Prostate gland (tissue), 2 donors: ENCODE results near the gene JPH3. TPM values are rescaled to one million over a fixed set of nuclear protein-coding genes. Genes with fewer than 3 reads are reported as not detected.
"Not testable (repeated sequence)": the region's sequence is repeated elsewhere in the genome, so short reads cannot be mapped to it uniquely, and the experiment has no call there.

ENCODE experiments used
- DNase-seq: peaks from one replicate; pipeline ENCODE4 v3.0.0-alpha.2; 2019; ENCODE audit warnings: low spot score
- H3K27ac ChIP-seq, 2 donors: fragments of 200-600 bp; sonication (generic); 2 replicates each; pipeline ENCODE4 v1.5.1; 2017 to 2019
- H3K27me3 ChIP-seq: fragments of 200-600 bp; sonication (generic); replicated peaks from 2 replicates; pipeline ENCODE4 v1.5.1; 2019; ENCODE audit not compliant: insufficient read depth
- H3K36me3 ChIP-seq, 2 donors: fragments of 200-600 bp; sonication (generic); 1 replicate in 1 of 2; 2 replicates in 1 of 2; pipeline versions ENCODE4 v1.5.1 to v1.8.1; 2017 to 2019
- H3K4me1 ChIP-seq: fragments of 200-600 bp; sonication (generic); replicated peaks from 2 replicates; pipeline ENCODE4 v1.5.1; 2019
- H3K4me3 ChIP-seq, 2 donors: fragments of 200-600 bp; sonication (generic); 2 replicates each; pipeline ENCODE4 v1.5.1; 2017 to 2019
- H3K9me3 ChIP-seq: fragments of 200-600 bp; sonication (generic); 2 replicates; pipeline ENCODE4 v1.5.1; 2017
- POLR2A ChIP-seq: fragments of 450-650 bp; IDR thresholded peaks from one replicate; pipeline ENCODE4 v1.6.1; 2016; ENCODE audit warnings: antibody characterized with exemption, mild to moderate bottlenecking
- POLR2AphosphoS5 ChIP-seq: sonication (generic); formaldehyde crosslinking; IDR thresholded peaks from one replicate; pipeline ENCODE4 v1.6.1; 2017; ENCODE audit warnings: antibody characterized with exemption
- WGBS: methylation state at CpG from one replicate; pipeline ENCODE4 v1.1.5; 2018; 5-methylcytosine and 5-hydroxymethylcytosine counted together
- intact Hi-C: fragments of 100-400 bp; cut with DNase I; formaldehyde crosslinking; loops from one replicate; pipeline ENCODE4 v1.14.2; 2022
- total RNA-seq, 2 donors: library from RNA; depleted of rRNA; stranded (reverse); fragments of >200 nt; gene quantifications; one replicate each; pipeline ENCODE4 v1.1.0, GENCODE V29; 2016
- TF ChIP-seq, protein P1 (sequence below), 4 experiments: fragments of 200-600 bp in 2 of 4; fragments of 450-650 bp in 2 of 4; sonication (generic) in 2 of 4; IDR thresholded peaks; 1 replicate in 3 of 4; 2 replicates in 1 of 4; pipeline ENCODE4 v1.5.1; 2016 to 2019; ENCODE audit warnings: antibody characterized with exemption in 4 of 4, mild to moderate bottlenecking in 2 of 4, moderate library complexity in 2 of 4

The JPH3 gene
- total RNA-seq, 2 donors from 2014 or later = 1.0 to 6.1 TPM

- intact Hi-C loops = no loop called here
- 35% methylated on average over 12 of the region's 12 CpGs for WGBS
- H3K4me1 ChIP-seq = no peaks in the 10 kb centered on the region
- H3K9me3 ChIP-seq = no peaks in the 10 kb centered on the region
- H3K27ac ChIP-seq = no peak overlapping the region
- no peaks in the 10 kb centered on the region for H3K27me3 ChIP-seq
- no peaks in the 10 kb centered on the region for H3K36me3 ChIP-seq
- TF ChIP-seq POLR2A (no peak), POLR2AphosphoS5 (no peak)
- TF ChIP-seq, protein P1, sequence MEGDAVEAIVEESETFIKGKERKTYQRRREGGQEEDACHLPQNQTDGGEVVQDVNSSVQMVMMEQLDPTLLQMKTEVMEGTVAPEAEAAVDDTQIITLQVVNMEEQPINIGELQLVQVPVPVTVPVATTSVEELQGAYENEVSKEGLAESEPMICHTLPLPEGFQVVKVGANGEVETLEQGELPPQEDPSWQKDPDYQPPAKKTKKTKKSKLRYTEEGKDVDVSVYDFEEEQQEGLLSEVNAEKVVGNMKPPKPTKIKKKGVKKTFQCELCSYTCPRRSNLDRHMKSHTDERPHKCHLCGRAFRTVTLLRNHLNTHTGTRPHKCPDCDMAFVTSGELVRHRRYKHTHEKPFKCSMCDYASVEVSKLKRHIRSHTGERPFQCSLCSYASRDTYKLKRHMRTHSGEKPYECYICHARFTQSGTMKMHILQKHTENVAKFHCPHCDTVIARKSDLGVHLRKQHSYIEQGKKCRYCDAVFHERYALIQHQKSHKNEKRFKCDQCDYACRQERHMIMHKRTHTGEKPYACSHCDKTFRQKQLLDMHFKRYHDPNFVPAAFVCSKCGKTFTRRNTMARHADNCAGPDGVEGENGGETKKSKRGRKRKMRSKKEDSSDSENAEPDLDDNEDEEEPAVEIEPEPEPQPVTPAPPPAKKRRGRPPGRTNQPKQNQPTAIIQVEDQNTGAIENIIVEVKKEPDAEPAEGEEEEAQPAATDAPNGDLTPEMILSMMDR (IDR thresholded peaks at IDR 0.05) = no peak
- no peak for DNase-seq
- no peak overlapping the region for H3K4me3 ChIP-seq
These were observed 120.9 kb downstream of the JPH3 start for GRCh38 chr16:87723226-87723623.

DNA sequence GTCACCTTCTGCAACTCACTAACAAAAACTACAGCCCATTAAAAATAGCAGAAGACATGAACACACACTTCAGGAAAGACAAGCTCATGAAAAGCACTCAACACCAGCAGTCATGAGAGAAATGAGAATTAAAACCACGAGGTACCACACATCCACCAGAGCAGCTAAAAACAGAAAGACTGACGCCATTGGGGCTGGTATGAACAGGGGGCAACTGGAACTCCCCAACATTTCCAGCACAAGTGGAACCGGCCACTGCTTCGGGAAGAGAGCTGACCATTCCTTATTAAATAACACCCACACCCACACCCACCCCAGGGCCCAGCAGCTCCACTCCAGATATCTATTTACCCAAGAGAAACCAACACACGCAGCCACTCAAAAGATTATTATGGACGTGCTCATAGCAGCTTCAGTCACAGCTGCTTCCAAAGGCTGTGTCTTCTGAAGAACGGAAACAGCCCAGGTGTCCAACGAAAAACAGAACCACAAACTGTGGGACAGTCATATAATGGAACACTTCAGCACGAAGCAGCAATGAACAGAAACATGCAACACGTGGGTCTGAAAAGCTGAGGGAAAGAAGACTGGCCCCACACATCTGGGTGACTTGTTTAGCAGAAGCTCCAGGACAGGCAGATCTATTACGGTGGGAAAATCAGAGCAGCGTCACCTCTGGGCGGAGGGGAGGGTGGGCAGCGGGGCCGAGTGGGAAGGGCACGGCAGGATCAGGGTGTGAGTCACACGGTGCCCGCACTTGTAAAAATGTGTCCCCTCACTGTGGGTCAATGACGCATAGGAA is 122.4 kb downstream of the JPH3 start:
- WGBS = 94% methylated on average over 19 of the region's 19 CpGs
- Histone ChIP-seq H3K36me3 (peaks cover 0 to 4% of the 10 kb centered on the region in 2 donors), H3K9me3 (no peaks in the 10 kb centered on the region), H3K27ac (no peak overlapping the region), H3K27me3 (no peaks in the 10 kb centered on the region), H3K4me3 (no peak overlapping the region), H3K4me1 (no peaks in the 10 kb centered on the region)
- no peak for TF ChIP-seq POLR2A
- no peak for TF ChIP-seq POLR2AphosphoS5
- TF ChIP-seq, protein P1 (IDR thresholded peaks at IDR 0.05) = no peak
- DNase-seq = no peak
- intact Hi-C loops = no loop called here

DNA sequence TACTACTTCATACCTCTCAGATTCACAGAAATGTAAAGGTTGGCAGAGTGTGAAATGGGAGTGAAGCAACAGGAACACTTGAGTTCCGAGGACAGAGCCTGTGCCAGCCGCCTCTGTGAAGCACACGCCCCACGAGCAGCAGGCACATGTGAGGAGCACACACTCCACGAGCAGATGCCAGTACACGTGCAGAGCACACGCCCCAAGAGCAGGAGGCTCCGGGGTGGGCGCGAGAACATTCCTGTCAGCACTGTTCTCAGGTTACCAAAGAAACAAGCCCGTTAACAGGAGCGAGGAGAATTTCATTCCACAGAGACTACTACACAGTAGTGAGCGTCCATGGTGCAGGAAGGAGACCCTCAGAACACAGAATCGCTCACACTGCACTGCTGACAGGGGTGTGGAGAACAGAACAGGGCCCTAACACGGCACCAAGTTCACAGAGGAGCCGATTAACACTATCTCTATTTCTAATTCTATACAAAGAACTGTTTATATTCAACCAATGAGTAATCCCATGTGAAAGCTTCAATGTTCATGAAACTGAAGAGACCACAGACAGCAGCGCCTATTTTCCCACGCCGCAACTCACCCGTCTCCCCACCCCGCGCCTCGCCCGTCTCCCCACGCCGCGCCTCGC is 123.4 kb downstream of the JPH3 start:
- Histone ChIP-seq H3K4me1 (no peaks in the 10 kb centered on the region), H3K27ac (no peak overlapping the region), H3K9me3 (no peaks in the 10 kb centered on the region), H3K27me3 (no peaks in the 10 kb centered on the region), H3K36me3 (peaks cover 0 to 4% of the 10 kb centered on the region in 2 donors), H3K4me3 (no peak overlapping the region)
- intact Hi-C loops = no loop called here
- whole genome bisulfite sequencing = 70% methylated on average over 28 of the region's 28 CpGs
- TF ChIP-seq, protein P1 (IDR thresholded peaks at IDR 0.05) = no peak
- TF ChIP-seq POLR2AphosphoS5 (no peak), POLR2A (no peak)
- DNase-seq = no peak

DNA sequence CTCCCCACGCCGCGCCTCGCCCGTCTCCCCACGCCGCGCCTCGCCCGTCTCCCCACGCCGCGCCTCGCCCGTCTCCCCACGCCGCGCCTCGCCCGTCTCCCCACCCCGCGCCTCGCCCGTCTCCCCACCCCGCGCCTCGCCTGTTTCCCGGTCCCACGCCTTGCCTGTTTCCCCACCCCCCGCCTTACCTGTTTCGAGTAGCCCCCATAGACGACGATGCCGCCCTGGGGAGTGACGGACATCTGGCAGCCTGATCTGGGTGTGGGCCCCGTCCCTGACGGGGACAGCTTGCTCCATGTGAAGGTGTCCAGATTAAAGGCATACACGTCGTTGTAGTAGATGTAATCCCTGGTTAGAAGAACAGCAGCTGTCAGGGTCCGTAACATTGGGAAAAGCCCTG is 124.3 kb downstream of the JPH3 start:
- H3K27me3 ChIP-seq, H3K27ac ChIP-seq, H3K4me3 ChIP-seq, H3K4me1 ChIP-seq, H3K36me3 ChIP-seq, intact Hi-C loops, H3K9me3 ChIP-seq, DNase-seq: not testable (repeated sequence)
- WGBS = 93% methylated on average over 15 of the region's 40 CpGs

DNA sequence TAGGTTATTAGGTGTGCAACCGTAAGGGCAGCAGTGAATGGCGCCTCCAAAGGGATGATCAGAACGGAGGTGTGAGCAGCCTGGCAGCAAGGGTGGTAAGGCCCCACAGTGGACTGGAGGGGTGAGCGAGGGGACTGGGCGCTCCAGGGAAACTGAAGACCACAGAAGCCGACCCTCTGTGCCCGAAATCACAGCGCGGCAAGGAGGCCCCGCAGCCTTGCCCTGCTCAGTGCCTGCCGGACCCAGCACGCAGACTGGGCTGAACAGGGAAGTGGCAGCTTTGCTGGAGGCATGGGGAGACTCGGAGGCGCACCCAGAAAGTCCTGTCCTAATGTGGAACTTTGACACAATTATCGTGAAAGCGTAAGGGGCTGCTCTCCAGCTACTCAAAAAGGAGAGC is 125.0 kb downstream of the JPH3 start:
- no peak overlapping the region for H3K4me3 ChIP-seq
- H3K27ac ChIP-seq = no peak overlapping the region
- no peaks in the 10 kb centered on the region for H3K27me3 ChIP-seq
- H3K4me1 ChIP-seq = no peaks in the 10 kb centered on the region
- peaks cover 0 to 4% of the 10 kb centered on the region in 2 donors for H3K36me3 ChIP-seq
- TF ChIP-seq POLR2A (no peak), POLR2AphosphoS5 (no peak)
- TF ChIP-seq, protein P1 (IDR thresholded peaks at IDR 0.05) = no peak
- no peaks in the 10 kb centered on the region for H3K9me3 ChIP-seq
- no peak for DNase-seq
- WGBS = 95% methylated on average over 16 of the region's 16 CpGs
- intact Hi-C loops = no loop called here
